ENCODE data around the gene DBNDD1. TPM values are rescaled to one million over a fixed set of nuclear protein-coding genes. Genes with fewer than 3 reads are reported as not detected.

The DBNDD1 gene
- total RNA-seq, 2 donors from 2014 or later: 2.2 to 2.6 TPM

Other genes starting within 250 kb of the DBNDD1 start
- gene FANCA, start 202.8 kb downstream of the DBNDD1 start, total RNA-seq: 1 to 10 TPM; 3.6 to 4.4 TPM
- 1 to 10 TPM; 1.2 to 2.0 TPM for gene SPIRE2, start 191.0 kb downstream of the DBNDD1 start, total RNA-seq
- 100 to 1,000 TPM in 1 of 2 donors, 10 to 100 TPM in 1; 85.7 to 131 TPM for gene TCF25, start 145.9 kb downstream of the DBNDD1 start, total RNA-seq
- gene MC1R, start 100.6 kb downstream of the DBNDD1 start, total RNA-seq: 1 to 10 TPM; 1.9 to 2.3 TPM
- gene TUBB3, start 96.1 kb downstream of the DBNDD1 start, total RNA-seq: 1 to 10 TPM; 3.9 to 8.8 TPM
- gene DEF8, start 70.7 kb downstream of the DBNDD1 start, total RNA-seq: 10 to 100 TPM; 46.3 to 50.5 TPM
- gene PRDM7, start 57.9 kb upstream of the DBNDD1 start, total RNA-seq: not detected

Measured in left cardiac atrium (tissue), 2 donors.